GM21367 (cell line): Measurements from ENCODE around the gene EPS8.
A peak's percentile ranks its signal among the peaks of the same experiment; 100 is the strongest.

Experiments
- ATAC-seq: cut with Tn5 transposase; IDR thresholded peaks from one replicate; pipeline ENCODE4 v1.9.1; 2021; ENCODE audit not compliant: unreplicated experiment

The EPS8 gene

DNA sequence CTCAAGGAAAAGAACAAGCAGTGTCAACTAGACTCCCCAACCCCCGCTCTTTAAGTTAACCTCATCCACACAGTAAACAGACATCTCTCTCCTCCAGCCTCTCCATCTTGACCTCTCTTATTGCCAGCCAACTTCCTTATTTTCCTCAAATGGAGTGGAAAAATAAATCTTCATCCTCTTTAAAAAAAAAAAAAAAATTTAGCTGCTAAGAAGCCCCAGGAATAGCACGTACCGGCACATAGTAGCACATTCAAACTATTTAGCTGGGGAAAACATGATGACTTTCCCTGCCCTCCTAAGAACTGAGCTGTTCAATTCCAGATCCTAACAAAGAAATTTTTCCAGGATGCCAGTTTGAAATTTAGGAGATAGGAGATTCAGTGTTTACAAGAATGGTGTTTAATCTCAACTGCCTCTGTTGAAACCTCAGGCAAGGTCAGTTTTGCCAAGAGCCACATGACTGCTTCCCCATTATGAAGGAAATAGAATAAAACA lies 90.8 kb downstream of the EPS8 start:
- ATAC-seq = no peak

DNA sequence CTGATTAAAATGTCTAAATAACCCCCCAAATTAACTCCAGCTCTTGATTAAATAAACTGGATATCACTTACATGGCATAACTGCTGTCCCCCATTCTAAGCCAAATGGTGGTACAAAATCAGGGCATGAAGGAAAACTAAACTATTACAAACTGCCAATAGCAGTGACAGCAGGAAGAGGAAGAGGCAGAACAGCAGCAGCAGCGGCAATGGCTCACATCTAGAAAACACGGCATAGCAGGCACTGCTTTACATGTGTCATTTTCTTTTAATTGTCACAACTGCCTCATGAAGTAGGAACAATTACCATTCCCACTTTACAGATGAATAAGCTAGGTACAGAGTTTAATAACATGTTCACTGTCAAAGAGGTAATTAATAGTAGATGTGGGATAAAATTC lies 92.0 kb downstream of the EPS8 start:
- ATAC-seq = no peak

DNA sequence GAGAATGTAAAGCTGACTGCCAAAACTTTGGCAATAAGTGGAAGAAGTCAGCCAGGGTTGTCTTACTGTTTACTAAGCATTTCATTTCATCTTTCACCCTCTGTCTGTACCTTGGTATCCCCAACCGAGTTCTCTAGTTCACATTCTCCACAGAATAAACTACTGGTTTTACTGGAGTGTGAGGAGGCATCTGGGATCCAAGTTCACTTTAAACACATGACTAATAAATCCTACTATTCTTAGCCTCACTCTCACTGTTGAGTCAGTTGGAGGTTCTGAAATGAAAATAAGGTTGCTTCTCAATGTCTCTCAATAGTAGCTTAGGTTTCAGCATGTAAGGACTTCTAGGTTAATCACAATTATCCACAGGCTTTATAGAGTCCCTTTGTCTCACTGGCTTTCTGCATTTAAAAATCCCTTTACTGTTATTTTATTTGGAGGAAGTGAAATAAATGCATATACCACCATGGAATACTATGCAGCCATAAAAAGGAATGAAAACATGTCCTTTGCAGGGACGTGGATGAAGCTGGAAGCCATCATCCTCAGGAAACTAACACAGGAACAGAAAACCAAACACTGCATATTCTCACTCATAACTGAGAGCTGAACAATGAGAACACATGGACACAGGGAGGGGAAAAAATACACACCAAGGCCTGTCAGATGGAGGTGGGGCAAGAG lies 95.8 kb downstream of the EPS8 start:
- no peak for ATAC-seq

DNA sequence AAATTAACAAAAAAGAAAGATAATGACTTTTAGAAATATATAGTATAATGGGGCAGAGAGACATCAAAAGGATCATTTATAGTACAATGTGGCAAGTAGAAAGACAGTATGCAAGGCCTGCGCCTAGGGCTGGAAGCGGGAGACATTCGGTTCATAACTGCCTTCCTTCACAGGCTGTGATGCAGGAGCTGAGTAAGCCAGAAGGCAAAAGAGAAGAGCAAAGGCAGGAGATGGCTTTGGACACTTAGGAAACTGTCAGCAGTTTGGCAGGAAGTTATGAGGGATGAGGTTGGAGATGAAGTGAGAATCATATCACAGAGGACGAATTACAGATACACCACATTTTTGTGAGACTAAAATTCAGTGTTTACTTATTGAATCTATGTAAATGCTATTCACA lies 97.8 kb downstream of the EPS8 start:
- no peak for ATAC-seq

DNA sequence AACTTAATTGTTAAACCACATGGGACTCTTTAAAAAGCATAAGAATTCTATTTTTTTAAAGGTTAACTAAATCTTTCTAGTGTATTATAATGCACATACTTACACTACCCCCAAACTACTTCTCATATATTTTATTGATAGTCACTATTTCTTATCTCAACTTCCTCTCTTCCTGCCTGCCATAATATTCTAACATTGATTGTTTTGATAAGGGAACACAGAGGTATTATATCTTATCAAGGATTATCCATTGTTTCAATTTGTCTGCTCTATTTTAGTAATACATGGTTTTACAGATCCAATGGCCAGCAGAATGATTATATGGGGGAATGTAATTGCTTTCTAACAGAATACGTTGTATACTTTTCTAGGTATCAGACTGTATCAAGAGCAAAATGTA lies 98.9 kb downstream of the EPS8 start:
- ATAC-seq = no peak

DNA sequence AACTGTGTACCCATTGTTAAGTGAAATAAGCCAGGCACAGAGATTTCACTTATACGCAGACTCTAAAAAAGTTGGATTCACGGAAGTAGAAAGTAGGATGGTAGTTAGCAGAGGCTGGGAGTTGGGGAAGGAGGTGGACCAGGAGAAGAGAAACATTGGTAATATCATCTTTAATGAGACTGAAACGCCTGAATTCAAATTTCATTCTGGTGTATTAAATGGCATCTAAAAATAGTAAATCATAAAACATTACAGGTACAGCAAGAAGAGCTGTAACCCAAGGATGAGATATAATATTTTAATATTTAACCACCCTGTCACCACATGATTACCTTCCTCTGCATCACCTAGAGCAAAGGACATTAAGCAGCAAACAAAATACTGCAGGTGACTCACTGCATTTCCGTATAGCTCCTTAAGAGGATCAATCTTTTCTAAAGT lies 99.4 kb downstream of the EPS8 start:
- ATAC-seq = no peak

DNA sequence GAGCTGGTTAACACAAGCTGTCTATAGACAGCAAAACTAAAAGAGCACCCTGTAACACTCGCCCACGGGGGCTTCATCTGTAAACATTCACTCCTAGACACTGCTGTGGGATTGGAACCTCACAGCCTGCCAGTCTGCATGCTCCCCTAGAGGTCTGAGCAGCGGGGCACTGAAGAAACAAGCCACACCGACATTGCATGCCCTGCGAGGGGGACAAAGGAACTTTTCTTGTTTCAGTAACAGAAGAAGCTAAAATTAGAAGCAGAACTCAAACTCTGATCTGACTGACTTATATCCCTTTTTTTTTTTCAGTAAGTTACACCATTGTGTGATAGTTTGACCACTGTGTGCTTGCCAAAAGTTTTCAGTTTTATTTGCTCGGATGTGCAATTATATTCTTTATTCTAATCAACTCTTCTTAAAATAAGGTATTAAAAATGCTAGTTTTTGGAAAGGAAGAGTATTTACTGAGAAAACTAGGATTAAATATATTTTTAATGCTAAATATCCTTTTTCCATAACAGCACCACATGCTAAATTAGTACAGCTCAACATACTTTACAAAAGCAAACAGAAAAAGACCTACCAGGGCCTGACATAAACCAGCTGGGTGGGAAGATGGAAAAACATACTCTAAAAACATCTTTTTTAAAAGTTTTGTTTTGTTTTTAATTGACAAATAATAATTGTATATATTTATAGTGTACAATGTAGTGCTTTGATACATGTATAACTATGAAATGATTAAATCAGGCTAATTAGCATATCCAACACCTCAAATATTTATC lies 100.2 kb downstream of the EPS8 start:
- ATAC-seq = no peak

DNA sequence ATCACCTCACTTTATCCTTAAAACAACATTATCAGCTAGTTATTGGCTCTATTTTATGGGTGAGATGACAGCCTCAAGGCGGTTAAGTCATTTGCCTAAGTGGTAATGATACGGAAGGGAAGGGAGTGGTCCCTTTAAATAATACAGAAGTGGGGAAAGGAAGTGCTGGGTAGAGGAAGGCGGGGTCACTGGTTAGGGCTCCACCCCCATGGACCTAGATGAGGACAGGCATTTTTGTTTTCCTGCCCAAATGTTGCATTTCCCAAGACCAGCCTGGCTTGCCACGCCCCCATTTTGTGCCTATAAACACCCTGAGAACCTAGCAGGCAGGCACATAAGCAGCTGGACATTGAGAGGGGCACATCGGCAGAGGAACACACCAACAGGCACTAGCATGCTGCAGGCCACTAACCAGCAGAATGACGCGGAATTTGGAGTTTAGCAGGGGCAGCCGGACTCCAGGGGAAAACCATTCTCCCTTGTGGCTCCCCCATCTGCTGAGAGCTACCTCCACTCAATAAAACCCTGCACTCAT lies 100.9 kb downstream of the EPS8 start:
- ATAC-seq = peak; percentile 40

DNA sequence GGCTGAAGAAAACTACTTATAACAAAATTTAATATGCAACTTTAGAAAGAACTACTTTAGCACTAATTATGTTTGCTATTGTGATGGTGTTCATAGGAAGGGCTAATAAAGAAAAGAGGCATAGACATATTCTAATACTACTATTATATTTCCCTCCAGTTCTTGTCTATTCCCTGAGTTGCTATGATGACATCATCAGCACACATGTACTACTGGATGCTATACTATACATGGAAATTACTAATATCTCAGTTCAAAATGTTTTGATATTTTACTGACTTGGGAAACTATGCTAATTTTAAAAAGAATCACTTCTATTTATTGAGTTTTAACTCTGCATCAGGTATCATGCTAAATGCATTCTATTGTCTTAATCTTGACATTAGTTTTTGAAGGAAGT lies 101.6 kb downstream of the EPS8 start:
- no peak for ATAC-seq

DNA sequence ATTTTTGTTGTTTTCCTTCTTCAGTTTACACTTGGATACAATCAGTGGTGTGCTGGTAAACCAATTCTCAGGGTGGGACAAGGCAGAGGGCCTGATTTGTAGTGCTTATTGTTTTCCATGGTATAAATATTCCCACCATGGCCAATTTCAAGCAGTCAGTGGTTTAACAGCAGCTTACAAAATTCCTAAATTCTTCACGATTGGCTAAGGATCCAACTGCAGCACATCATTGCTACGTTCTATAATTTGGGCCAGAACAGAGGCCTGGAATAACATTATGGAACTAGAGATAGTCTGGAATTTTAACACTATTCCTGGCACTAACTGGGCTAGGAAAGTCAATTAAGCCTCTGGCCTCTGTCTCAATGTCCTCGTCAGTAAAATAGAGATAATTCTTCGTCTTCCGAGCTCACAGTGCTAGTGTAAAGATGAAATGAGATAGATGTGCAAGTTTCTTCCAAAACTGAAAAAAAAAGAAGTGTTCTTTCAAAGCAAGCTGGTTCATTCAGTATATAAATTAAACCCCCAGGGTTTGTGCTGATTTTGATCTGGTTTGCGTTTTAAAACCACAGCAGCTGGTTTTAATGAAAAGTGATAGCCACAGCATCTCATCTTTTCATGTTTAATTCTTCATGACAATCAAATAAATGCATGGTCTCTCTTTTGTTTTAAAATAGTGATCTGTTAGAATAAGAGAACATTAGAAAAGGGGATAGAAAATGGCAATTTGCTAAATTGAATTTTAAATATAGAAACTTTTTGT lies 104.1 kb downstream of the EPS8 start:
- ATAC-seq = no peak

DNA sequence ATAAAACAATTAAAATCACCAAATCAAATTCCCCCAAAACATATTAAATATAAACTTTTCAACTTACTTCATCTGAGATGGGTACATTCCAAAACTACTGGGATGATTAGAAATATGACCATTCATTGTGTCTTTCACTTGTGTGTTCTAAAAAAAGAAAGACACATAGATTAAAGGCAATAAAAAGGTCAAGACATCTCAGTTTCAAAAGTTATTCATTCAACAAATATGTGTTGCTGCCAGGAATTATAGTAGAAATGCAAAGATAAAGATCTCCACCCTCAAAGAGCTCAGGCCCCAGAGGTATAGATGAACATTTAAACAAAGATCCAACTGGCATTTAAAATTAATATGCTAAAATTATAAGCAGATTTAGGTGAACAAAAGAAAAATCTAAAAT lies 106.4 kb downstream of the EPS8 start:
- no peak for ATAC-seq

DNA sequence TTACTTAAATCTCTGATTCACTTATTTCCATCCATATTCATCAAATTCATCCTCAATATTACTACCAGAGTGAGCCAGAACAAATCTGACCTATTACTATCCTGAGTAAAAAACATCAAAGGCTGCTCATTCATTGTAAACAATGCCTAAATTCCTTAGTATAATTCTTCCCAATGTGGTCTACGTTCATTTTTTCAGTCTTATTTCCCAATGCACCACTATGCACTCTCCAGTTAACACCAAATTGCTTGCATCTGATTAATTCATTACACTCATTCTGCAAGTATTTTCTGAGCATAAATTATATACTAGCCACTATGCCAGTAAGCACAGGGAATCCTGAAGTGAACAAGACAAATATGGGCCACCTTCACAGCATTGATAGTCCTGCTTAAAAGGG lies 110.0 kb downstream of the EPS8 start:
- ATAC-seq = no peak

DNA sequence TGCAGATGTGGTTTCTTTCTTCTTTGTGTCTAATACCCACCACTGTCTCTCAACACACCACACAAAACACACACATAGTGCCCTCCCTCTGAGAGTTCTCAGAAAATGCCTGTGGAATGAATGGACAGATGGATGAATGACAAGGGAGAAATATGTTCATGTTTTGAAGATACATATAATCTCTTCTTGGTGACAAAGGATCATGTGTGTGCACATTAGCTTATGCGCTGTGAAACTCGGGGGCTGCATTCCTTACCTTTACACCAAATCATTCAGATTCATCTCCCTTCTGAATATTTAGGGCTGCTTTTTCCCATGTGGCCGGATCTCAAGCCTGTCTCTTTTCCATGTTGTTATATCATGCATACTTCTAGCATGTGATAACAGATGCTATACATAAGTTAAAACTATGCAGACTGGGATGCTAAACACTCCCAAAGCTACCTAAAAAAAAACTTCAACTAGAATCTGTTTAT lies 111.4 kb downstream of the EPS8 start:
- ATAC-seq = no peak

DNA sequence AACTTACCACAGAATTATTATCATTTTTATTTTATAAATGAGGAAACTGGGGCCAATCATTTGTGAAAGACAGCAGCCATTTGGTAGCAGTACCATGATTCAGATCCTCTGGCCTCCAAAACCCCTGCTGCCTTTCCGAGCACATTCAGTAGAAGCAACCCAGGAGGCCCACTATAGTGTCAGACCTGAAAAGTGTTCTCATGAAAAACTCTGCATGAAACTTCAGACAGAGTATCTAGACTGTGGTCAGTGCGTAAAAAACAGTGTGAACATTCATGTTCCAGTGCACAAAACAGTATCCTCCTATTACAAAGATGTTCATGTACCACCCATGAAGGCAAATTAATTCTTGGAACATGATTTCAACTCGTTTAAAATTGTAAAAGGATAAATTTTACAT lies 112.0 kb downstream of the EPS8 start:
- ATAC-seq = no peak

DNA sequence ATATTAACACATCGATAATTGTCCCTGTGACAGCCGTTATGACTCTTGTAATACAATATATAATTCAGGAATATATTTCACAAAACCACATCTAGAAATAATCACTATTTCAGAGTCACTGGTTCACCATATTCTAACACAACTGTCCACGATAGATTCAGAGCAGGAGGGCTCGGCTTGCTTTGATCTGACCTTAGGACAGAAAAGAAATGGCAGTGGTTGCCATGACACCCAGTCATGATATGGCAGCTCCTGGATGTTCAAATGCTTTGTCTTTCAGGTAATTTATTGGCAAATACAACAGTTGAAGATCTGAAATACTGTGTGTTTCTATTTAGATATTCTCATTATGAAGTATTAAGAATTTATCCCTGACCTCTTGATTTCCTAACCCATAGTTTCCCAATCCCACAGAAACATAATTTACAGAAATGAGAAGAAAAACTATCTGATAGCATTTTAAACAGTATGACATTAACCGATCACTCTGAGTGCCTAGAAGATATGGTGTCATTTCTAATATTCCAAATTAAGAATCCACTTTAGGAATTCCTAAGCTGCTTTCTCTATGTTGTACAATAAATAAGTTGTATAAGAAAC lies 116.4 kb downstream of the EPS8 start:
- ATAC-seq = no peak

DNA sequence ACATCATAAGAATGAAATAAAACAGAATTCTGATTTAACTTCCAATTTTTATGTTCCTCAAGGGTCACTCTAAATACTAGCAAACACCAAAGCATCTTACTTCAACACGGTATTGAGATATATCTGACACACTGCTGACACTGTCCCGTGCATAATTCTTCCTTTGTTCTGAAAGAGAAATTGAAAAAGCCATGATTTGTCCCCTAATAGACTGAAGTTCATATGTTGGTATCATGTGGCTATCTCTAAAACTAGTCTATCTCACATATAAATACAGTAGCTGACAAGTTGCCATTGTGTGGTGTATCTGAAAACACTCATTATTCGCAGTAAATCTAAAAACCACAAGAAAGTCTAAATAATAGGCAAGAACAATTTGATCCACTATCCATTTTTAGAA lies 118.4 kb downstream of the EPS8 start:
- ATAC-seq = no peak

DNA sequence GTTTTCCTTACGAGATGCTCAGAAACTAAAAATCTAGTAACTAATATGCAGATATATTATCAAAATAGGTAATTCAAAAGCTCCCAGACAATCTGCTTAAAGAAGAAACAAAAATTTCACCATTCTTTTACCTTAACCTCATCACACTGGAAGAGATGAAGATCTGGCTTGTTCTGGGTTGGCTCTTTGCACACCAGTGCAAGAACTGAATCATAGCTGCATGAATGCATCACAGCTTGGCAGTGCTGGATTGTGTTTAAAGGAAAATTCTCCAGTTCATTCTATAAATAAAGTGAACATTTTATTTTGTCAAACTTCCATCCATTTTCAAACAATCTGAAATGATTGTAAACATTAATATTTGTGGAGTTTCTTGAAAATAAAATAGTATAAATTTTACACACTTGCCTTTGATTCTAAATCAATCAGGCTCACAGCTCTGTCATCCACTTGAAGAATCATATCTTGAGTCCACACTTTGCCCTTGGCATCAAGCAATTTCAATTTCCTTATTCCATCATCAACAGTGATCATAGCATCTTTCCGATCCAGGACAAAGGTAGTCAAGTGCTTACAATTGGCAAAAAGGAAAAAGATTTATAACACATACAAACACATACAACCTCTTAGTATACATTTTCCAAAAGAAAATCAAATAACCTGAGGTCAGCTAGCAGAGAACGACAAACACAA lies 119.8 kb downstream of the EPS8 start:
- no peak for ATAC-seq

DNA sequence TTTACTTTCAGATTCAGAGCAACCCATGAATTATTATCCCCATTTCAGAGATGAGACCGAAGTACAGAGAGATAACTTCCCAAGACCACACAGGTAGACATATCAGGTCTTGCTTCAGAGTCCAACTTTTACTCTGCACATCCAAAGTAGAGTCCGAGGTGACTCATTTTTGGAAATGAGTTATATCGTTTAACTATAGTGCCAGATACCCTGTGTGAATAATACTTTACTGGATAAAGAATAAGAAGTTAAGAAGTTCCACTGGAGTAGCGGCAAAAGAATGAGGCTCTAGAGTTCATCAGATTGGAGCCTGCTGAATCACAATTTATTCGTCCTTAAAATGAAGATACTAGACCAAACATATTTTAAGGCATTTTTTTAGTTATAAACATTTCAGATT lies 124.7 kb downstream of the EPS8 start:
- ATAC-seq = no peak

DNA sequence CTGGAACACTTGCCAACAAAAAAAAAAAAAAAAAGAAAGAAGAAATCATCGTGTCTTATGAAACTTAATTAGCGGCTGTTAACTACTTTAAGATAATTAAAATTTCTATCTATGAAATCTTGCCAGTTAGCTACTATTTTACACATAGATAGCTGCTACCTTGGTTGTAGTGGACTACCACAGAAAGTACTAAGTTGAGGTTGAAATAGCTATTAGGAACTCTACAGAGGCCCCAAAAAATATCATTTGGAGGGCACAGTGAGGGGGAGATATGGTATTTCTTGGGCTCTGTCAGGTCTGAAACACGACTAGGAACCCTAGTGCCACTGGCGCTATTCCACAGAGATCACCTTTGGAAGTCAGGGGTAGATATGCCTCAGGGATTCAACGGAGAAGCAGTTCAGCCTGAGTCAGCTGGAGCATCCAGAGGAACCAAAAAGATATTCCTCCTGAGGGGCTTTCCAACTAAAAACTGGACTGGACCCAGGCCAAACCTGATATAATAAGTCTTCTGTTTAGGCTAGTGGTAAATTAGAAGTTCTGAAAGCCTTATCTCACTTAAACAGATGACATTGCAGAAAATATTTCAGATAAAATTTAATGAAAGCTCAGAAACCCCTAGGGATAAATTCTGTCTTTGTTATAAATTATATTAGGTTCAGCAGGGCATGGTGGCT lies 126.1 kb downstream of the EPS8 start:
- ATAC-seq = no peak
